GM12878 (cell line): ENCODE data around the gene COL2A1. TPM values are rescaled to one million over a fixed set of nuclear protein-coding genes. Genes with fewer than 3 reads are reported as not detected.

Experiments used
- ATAC-seq: fragments of 200-7000 bp; cut with Tn5 transposase; 3 replicates; pipeline ENCODE4 v1.9.1; 2020; ENCODE audit warnings: mild to moderate bottlenecking, moderate library complexity
- BruUV-seq: library from RNA; stranded (reverse); fragments of 400-500 nt; replicated peaks from 2 replicates; lab custom pipeline; 2021; lab: Mats Ljungman, UMichigan
- CTCF ChIA-PET: fragments of 300-600 bp; sonication (Branson Sonifier 250); formaldehyde crosslinking; extraction: SDS; loops from one replicate; lab custom pipeline; 2021; ENCODE audit warnings: inconsistent platforms; lab: Yijun Ruan, JAX
- POLR2A ChIA-PET: fragments of 350-600 bp; formaldehyde crosslinking; extraction: SDS; loops from one replicate; lab custom pipeline; 2021; ENCODE audit warnings: inconsistent platforms; lab: Charles Lee
- RAD21 ChIA-PET: fragments of 300-600 bp; sonication (Branson Sonifier 250); formaldehyde crosslinking; loops from one replicate; lab custom pipeline; 2023; ENCODE audit warnings: antibody characterized with exemption; ENCODE audit not compliant: unreplicated experiment; lab: Charles Lee
- SMC1A ChIA-PET: fragments of 300-600 bp; sonication (Branson Sonifier 250); formaldehyde crosslinking; loops from one replicate; lab custom pipeline; 2023; ENCODE audit not compliant: unreplicated experiment, uncharacterized antibody; lab: Charles Lee
- DNase-seq: peaks from one replicate; pipeline ENCODE4 v3.0.0-alpha.2; 2011; ENCODE audit warnings: low read depth, low spot score
- FAIRE-seq: peaks from 3 replicates; lab custom pipeline; 2011; peaks lifted over from hg19 to GRCh38; lab: Jason Lieb, UNC
- H2AFZ ChIP-seq: 2 replicates; pipeline ENCODE4 v1.6.0; 2011; ENCODE audit warnings: low read depth, low read length, control low read depth; ENCODE audit not compliant: control insufficient read depth
- H3K27ac ChIP-seq: 2 replicates; pipeline ENCODE4 v1.5.1; 2011; ENCODE audit warnings: control low read depth; ENCODE audit not compliant: control insufficient read depth, insufficient read depth
- H3K27me3 ChIP-seq, 2 experiments: replicated peaks in 1 of 2; 2 replicates each; pipeline versions ENCODE4 v1.6.0 to v1.6.1; 2011; ENCODE audit warnings: low read length in 1 of 2; ENCODE audit not compliant: control insufficient read depth in 2 of 2, insufficient read depth in 2 of 2
- H3K36me3 ChIP-seq, 2 experiments: 2 replicates each; pipeline ENCODE4 v1.5.1; 2011; ENCODE audit warnings: low read length in 1 of 2; ENCODE audit not compliant: control insufficient read depth in 2 of 2, insufficient read depth in 2 of 2
- H3K4me1 ChIP-seq: 2 replicates; pipeline ENCODE4 v1.6.1; 2011; ENCODE audit warnings: mild to moderate bottlenecking, low read length, moderate library complexity, mixed read lengths; ENCODE audit not compliant: control insufficient read depth, insufficient read depth
- H3K4me2 ChIP-seq: 2 replicates; pipeline ENCODE4 v1.6.0; 2011; ENCODE audit warnings: control low read depth; ENCODE audit not compliant: control insufficient read depth, insufficient read depth
- H3K4me3 ChIP-seq: fragments of 200-600 bp; sonication (generic); 2 replicates; pipeline ENCODE4 v1.5.1; 2016
- H3K79me2 ChIP-seq: 2 replicates; pipeline ENCODE4 v1.6.0; 2011; ENCODE audit warnings: low read length; ENCODE audit not compliant: control insufficient read depth, insufficient read depth
- H3K9ac ChIP-seq: 2 replicates; pipeline ENCODE4 v1.8.0; 2011; ENCODE audit warnings: low read length, control low read depth, mixed read lengths; ENCODE audit not compliant: control insufficient read depth, insufficient read depth
- H3K9me3 ChIP-seq: replicated peaks from 3 replicates; pipeline ENCODE4 v1.5.1; 2011; ENCODE audit warnings: mild to moderate bottlenecking, low read length; ENCODE audit not compliant: control insufficient read depth, insufficient read depth
- H4K20me1 ChIP-seq: 2 replicates; pipeline ENCODE4 v1.6.0; 2011; ENCODE audit not compliant: control insufficient read depth, insufficient read depth
- BMI1 ChIP-seq: fragments of 450-650 bp; IDR thresholded peaks from 2 replicates; pipeline ENCODE4 v1.6.1; 2016; ENCODE audit warnings: mild to moderate bottlenecking, moderate library complexity, borderline replicate concordance
- RAD21 ChIP-seq: IDR thresholded peaks from 2 replicates; pipeline ENCODE4 v1.6.1; 2011; ENCODE audit warnings: mild to moderate bottlenecking, low read depth, low read length, moderate library complexity; ENCODE audit not compliant: insufficient read depth
- RFX5 ChIP-seq: IDR thresholded peaks from 2 replicates; pipeline ENCODE4 v1.6.1; 2011; ENCODE audit warnings: low read depth, low read length, improper control_type of control experiment
- SIN3A ChIP-seq: IDR thresholded peaks from 2 replicates; pipeline ENCODE4 v1.6.1; 2012; ENCODE audit warnings: low read depth, low read length, improper control_type of control experiment
- SMAD1 ChIP-seq: fragments of 450-650 bp; IDR thresholded peaks from 2 replicates; pipeline ENCODE4 v1.6.1; 2018; ENCODE audit warnings: mild to moderate bottlenecking, low read depth; ENCODE audit not compliant: partially characterized antibody
- SMARCA5 ChIP-seq: fragments of 450-650 bp; IDR thresholded peaks from 2 replicates; pipeline ENCODE4 v1.6.1; 2017; ENCODE audit warnings: mild to moderate bottlenecking
- TCF3 ChIP-seq: IDR thresholded peaks from 2 replicates; pipeline ENCODE4 v1.6.1; 2012; ENCODE audit warnings: low read depth, mild to moderate bottlenecking, low read length, borderline replicate concordance; ENCODE audit not compliant: insufficient read depth
- WGBS: methylation state at CpG from one replicate; pipeline ENCODE4 v1.1.6; 2016; ENCODE audit warnings: low lambda C conversion rate; ENCODE audit not compliant: insufficient replicate concordance, insufficient coverage; ENCODE audit errors: missing lambda C conversion rate; 5-methylcytosine and 5-hydroxymethylcytosine counted together
- in situ Hi-C: fragments of 300-500 bp; cut with MboI; formaldehyde crosslinking; loops from 9 replicates; pipeline ENCODE4 v1.14.3; 2018; ENCODE audit warnings: mixed read lengths
- intact Hi-C: fragments of 100-400 bp; cut with micrococcal nuclease; formaldehyde crosslinking; loops from one replicate; pipeline ENCODE4 v1.14.2; 2022; ENCODE audit not compliant: unreplicated experiment
- polyA plus RNA-seq, 11 experiments: library from polyadenylated mRNA; depleted of rRNA in 4 of 11; unstranded in 6 of 11; stranded (reverse) in 5 of 11; fragments of >200 nt; fragmentation: Nextera tagmentation in 4 of 11; fragmentation: Illumina TruSeq in 1 of 11; extraction: Ambion mirVana in 4 of 11; extraction: Trizol in 1 of 11; gene quantifications; 1 replicate in 1 of 11; 2 replicates in 10 of 11; pipeline versions ENCODE4 v1.2.1 to v1.2.3, GENCODE V29; 2011 to 2016; ENCODE audit warnings: inconsistent platforms in 2 of 11, missing spikeins in 2 of 11, low read depth in 1 of 11
- total RNA-seq, 4 experiments: library from RNA; depleted of rRNA in 3 of 4; stranded (reverse); fragments of >200 nt in 3 of 4; fragmentation: Illumina TruSeq in 1 of 4; extraction: Trizol in 1 of 4; gene quantifications; 2 replicates each; pipeline versions ENCODE4 v1.2.1 to v1.2.3, GENCODE V29; 2013 to 2021
- TF ChIP-seq, protein P1 (sequence below): fragments of 450-650 bp; conservative IDR thresholded peaks from 2 replicates; pipeline ENCODE4 v1.6.1; 2017; ENCODE audit warnings: mild to moderate bottlenecking, moderate library complexity
- TF ChIP-seq, protein P2 (sequence below): fragments of 450-650 bp; IDR thresholded peaks from 2 replicates; pipeline ENCODE4 v1.6.1; 2017; ENCODE audit warnings: mild to moderate bottlenecking, moderate library complexity
- TF ChIP-seq, protein P3 (sequence below): fragments of 450-650 bp; IDR thresholded peaks from 2 replicates; pipeline ENCODE4 v1.6.1; 2017; ENCODE audit warnings: low read depth, mild to moderate bottlenecking, moderate library complexity

The COL2A1 gene
- total and polyA plus RNA-seq, 10 of the 15 experiments (the other 5 are each of a cell fraction or from before 2014, with no cell fraction given), result 0.06 to 0.67 (median 0.19) TPM; not detected in 1

DNA sequence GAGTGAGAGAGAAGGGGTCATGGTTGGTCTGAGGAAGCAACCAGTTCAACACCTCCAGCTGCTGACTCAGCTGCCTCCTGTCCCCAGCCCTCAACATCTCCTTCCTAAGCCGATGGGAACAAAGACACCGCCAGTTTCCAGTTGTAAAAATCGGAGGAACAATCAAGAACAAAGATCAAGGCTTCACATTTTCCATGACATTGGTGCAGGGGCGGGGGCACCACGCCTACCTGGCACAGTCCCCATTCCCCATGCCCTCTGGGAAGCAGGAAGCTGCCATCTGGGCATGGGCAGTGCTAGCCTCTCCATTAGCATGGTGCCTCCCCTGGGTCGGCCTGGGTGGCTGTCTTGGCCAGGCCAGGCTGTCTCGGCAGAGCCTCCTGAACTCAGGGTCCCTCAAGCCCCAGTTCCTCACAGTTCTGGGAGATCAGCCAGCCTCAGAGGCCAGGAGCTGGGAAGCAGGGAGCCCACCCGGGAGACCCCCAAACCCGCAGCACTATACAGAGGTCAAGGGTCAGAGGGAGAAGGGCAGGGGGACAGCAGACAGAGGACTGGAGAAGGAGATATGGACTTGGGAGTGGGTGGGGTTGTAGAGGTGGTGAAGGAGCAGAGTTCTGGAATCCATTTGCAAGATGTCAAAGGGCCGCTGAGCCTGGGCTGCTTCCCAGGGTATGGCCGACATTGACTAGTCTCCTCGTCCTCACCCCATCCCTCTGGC, 60.5 kb downstream of the COL2A1 start (continued):
- TF ChIP-seq, protein P1, sequence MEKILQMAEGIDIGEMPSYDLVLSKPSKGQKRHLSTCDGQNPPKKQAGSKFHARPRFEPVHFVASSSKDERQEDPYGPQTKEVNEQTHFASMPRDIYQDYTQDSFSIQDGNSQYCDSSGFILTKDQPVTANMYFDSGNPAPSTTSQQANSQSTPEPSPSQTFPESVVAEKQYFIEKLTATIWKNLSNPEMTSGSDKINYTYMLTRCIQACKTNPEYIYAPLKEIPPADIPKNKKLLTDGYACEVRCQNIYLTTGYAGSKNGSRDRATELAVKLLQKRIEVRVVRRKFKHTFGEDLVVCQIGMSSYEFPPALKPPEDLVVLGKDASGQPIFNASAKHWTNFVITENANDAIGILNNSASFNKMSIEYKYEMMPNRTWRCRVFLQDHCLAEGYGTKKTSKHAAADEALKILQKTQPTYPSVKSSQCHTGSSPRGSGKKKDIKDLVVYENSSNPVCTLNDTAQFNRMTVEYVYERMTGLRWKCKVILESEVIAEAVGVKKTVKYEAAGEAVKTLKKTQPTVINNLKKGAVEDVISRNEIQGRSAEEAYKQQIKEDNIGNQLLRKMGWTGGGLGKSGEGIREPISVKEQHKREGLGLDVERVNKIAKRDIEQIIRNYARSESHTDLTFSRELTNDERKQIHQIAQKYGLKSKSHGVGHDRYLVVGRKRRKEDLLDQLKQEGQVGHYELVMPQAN, result no peak

DNA sequence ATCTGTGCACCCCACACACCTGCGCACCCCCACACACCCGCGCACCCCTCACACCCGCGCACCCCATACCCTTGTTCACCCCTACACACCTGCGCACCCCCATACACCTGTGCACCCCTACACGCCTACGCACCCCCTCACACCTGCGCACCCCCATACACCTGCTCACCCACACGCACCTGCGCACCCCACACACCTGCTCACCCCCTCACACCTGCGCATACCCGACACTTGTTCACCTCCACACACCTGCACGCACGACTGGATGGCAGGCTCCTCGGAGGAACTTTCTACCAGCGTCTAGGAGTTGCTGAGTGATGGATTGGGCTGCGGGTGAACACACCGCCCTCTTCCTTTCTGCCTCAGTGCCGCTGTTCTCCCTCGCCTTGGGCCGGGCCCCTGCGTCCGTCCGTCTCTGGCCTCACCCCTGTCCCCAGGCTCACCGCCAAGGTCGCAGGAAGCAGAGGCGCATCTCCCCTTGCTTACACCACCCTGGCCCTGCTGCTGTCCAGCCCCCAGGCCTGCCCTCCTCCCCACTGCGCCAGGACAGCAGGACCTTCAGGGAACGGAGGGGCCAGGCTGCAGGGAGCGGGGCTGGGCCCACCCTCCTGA, 61.6 kb downstream of the COL2A1 start:
- Histone ChIP-seq H3K9ac (no peak overlapping the region), H3K27ac (no peak overlapping the region), H3K4me3 (no peak overlapping the region), H3K9me3 (no peaks in the 10 kb centered on the region), H3K4me2 (no peak overlapping the region), H2AFZ (no peak overlapping the region), H3K27me3 (no peaks in the 10 kb centered on the region; a peak in 2 of 4 replicates), H4K20me1 (no peaks in the 10 kb centered on the region), H3K36me3 (no peaks in the 10 kb centered on the region), H3K4me1 (no peaks in the 10 kb centered on the region), H3K79me2 (no peaks in the 10 kb centered on the region)
- CTCF ChIA-PET, result interaction anchor here (1.0 kb wide), 1 partner anchor 49 kb away, joined by 3 read pairs; no protein-coding TSS in a partner anchor
- RAD21 ChIA-PET, result no interaction called here
- intact Hi-C loops, result no loop called here
- in situ Hi-C loops, result no loop called here
- no peak for ATAC-seq
- BruUV-seq, result no TSS peak
- 62% methylated on average over 25 of the region's 31 CpGs for WGBS
- POLR2A ChIA-PET, result interaction anchor here (0.7 kb wide), 1 partner anchor 77 kb away, joined by 3 read pairs; no protein-coding TSS in a partner anchor
- TF ChIP-seq RFX5, result no peak
- TF ChIP-seq, protein P2, sequence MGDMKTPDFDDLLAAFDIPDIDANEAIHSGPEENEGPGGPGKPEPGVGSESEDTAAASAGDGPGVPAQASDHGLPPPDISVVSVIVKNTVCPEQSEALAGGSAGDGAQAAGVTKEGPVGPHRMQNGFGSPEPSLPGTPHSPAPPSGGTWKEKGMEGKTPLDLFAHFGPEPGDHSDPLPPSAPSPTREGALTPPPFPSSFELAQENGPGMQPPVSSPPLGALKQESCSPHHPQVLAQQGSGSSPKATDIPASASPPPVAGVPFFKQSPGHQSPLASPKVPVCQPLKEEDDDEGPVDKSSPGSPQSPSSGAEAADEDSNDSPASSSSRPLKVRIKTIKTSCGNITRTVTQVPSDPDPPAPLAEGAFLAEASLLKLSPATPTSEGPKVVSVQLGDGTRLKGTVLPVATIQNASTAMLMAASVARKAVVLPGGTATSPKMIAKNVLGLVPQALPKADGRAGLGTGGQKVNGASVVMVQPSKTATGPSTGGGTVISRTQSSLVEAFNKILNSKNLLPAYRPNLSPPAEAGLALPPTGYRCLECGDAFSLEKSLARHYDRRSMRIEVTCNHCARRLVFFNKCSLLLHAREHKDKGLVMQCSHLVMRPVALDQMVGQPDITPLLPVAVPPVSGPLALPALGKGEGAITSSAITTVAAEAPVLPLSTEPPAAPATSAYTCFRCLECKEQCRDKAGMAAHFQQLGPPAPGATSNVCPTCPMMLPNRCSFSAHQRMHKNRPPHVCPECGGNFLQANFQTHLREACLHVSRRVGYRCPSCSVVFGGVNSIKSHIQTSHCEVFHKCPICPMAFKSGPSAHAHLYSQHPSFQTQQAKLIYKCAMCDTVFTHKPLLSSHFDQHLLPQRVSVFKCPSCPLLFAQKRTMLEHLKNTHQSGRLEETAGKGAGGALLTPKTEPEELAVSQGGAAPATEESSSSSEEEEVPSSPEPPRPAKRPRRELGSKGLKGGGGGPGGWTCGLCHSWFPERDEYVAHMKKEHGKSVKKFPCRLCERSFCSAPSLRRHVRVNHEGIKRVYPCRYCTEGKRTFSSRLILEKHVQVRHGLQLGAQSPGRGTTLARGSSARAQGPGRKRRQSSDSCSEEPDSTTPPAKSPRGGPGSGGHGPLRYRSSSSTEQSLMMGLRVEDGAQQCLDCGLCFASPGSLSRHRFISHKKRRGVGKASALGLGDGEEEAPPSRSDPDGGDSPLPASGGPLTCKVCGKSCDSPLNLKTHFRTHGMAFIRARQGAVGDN, result no peak
- TF ChIP-seq RAD21, result no peak
- no peak for TF ChIP-seq SMARCA5
- no peak for TF ChIP-seq BMI1
- TF ChIP-seq SMAD1, result no peak
- TF ChIP-seq TCF3, result no peak
- TF ChIP-seq, protein P3, sequence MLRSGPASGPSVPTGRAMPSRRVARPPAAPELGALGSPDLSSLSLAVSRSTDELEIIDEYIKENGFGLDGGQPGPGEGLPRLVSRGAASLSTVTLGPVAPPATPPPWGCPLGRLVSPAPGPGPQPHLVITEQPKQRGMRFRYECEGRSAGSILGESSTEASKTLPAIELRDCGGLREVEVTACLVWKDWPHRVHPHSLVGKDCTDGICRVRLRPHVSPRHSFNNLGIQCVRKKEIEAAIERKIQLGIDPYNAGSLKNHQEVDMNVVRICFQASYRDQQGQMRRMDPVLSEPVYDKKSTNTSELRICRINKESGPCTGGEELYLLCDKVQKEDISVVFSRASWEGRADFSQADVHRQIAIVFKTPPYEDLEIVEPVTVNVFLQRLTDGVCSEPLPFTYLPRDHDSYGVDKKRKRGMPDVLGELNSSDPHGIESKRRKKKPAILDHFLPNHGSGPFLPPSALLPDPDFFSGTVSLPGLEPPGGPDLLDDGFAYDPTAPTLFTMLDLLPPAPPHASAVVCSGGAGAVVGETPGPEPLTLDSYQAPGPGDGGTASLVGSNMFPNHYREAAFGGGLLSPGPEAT, result no peak
- TF ChIP-seq SIN3A, result no peak
- FAIRE-seq, result no peak
- no peak for DNase-seq
- SMC1A ChIA-PET, result no interaction called here
